Endothelial cell of umbilical vein (primary cell): ENCODE data around the gene POLR3A. TPM values are rescaled to one million over a fixed set of nuclear protein-coding genes. Genes with fewer than 3 reads are reported as not detected.
A peak's percentile ranks its signal among the peaks of the same experiment; 100 is the strongest.

Source experiments
- BruUV-seq: library from RNA; stranded (reverse); fragments of 400-500 nt; replicated peaks from 2 replicates; lab custom pipeline; 2021; lab: Mats Ljungman, UMichigan
- CTCF ChIA-PET: fragments of 300-600, 350-600 bp; sonication (Branson Sonifier 250); formaldehyde crosslinking; loops from one replicate; lab custom pipeline; 2021; ENCODE audit warnings: antibody characterized with exemption, inconsistent platforms; lab: Charles Lee
- POLR2A ChIA-PET: fragments of 300-600, 350-600 bp; sonication (Branson Sonifier 250); formaldehyde crosslinking; loops from one replicate; lab custom pipeline; 2021; ENCODE audit warnings: antibody characterized with exemption, inconsistent platforms; lab: Charles Lee
- DNase-seq: peaks from one replicate; pipeline ENCODE4 v3.0.0-alpha.2; 2011; ENCODE audit warnings: low read depth, low spot score
- FAIRE-seq: peaks from 2 replicates; lab custom pipeline; 2011; peaks lifted over from hg19 to GRCh38; lab: Jason Lieb, UNC
- H2AFZ ChIP-seq: 2 replicates; pipeline ENCODE4 v1.6.0; 2012; ENCODE audit warnings: low read depth, low read length, control low read depth, inconsistent platforms
- H3K27ac ChIP-seq: 2 replicates; pipeline ENCODE4 v1.5.1; 2011; ENCODE audit warnings: low read depth, mild to moderate bottlenecking, control low read depth, low read length, moderate library complexity; ENCODE audit not compliant: insufficient read depth
- H3K27me3 ChIP-seq, 2 experiments: 2 replicates each; pipeline versions ENCODE4 v1.6.0 to v1.6.1; 2011; ENCODE audit warnings: low read length in 2 of 2, mixed read lengths in 1 of 2; ENCODE audit not compliant: control insufficient read depth in 2 of 2, insufficient read depth in 2 of 2
- H3K36me3 ChIP-seq, 2 experiments: 2 replicates in 1 of 2; 3 replicates in 1 of 2; pipeline ENCODE4 v1.5.1; 2011; ENCODE audit warnings: low read length in 2 of 2, mild to moderate bottlenecking in 1 of 2, moderate library complexity in 1 of 2; ENCODE audit not compliant: control insufficient read depth in 2 of 2, insufficient read depth in 2 of 2; ENCODE audit errors: extremely low read depth in 1 of 2
- H3K4me1 ChIP-seq: 3 replicates; pipeline ENCODE4 v1.5.1; 2011; ENCODE audit warnings: mild to moderate bottlenecking, low read length; ENCODE audit not compliant: control insufficient read depth, insufficient read depth; ENCODE audit errors: extremely low read depth
- H3K4me2 ChIP-seq: 2 replicates; pipeline ENCODE4 v1.6.1; 2011; ENCODE audit warnings: low read length, control low read depth, mixed read lengths; ENCODE audit not compliant: insufficient read depth
- H3K4me3 ChIP-seq, 3 experiments: fragments of 200-600 bp in 1 of 3; sonication (generic), shearing (Covaris generic) in 1 of 3; replicated peaks in 1 of 3; 2 replicates each; pipeline ENCODE4 v1.5.1; 2011 to 2016; ENCODE audit warnings: control low read depth in 3 of 3, low read length in 3 of 3, mild to moderate bottlenecking in 2 of 3, inconsistent platforms in 1 of 3, low read depth in 1 of 3, moderate library complexity in 1 of 3; ENCODE audit not compliant: insufficient read depth in 1 of 3
- H3K79me2 ChIP-seq: 2 replicates; pipeline ENCODE4 v1.6.0; 2012; ENCODE audit warnings: low read length, inconsistent platforms; ENCODE audit not compliant: control insufficient read depth, insufficient read depth
- H3K9ac ChIP-seq: replicated peaks from 2 replicates; pipeline ENCODE3; 2011; ENCODE audit warnings: low read length, control low read depth; ENCODE audit not compliant: insufficient read depth; ENCODE audit errors: extremely low read depth
- H3K9me1 ChIP-seq: replicated peaks from 3 replicates; pipeline ENCODE4 v1.6.0; 2011; ENCODE audit warnings: mild to moderate bottlenecking, low read length; ENCODE audit not compliant: control insufficient read depth, insufficient read depth; ENCODE audit errors: extremely low read depth
- H3K9me3 ChIP-seq: replicated peaks from 2 replicates; pipeline ENCODE4 v1.5.1; 2012; ENCODE audit warnings: low read length, inconsistent platforms; ENCODE audit not compliant: control insufficient read depth, insufficient read depth
- H4K20me1 ChIP-seq: replicated peaks from 2 replicates; pipeline ENCODE3; 2011; ENCODE audit warnings: mild to moderate bottlenecking, low read length; ENCODE audit not compliant: control insufficient read depth, insufficient read depth; ENCODE audit errors: extremely low read depth
- CTCF ChIP-seq, 2 donors: IDR thresholded peaks; 1 replicate in 1 of 2; 2 replicates in 1 of 2; pipeline ENCODE4 v1.5.1; 2011; ENCODE audit warnings: low read length in 2 of 2, mild to moderate bottlenecking in 2 of 2, moderate library complexity in 2 of 2, control low read depth in 1 of 2, inconsistent platforms in 1 of 2, low read depth in 1 of 2; ENCODE audit not compliant: insufficient read depth in 1 of 2; ENCODE audit errors: extremely low read depth in 1 of 2
- EZH2 ChIP-seq: IDR thresholded peaks from 2 replicates; pipeline ENCODE4 v1.6.1; 2012; ENCODE audit warnings: borderline replicate concordance, low read depth, mild to moderate bottlenecking, moderate library complexity, low read length, inconsistent platforms; ENCODE audit not compliant: severe bottlenecking
- FOS ChIP-seq: IDR thresholded peaks from 2 replicates; pipeline ENCODE4 v1.6.1; 2011; ENCODE audit warnings: mild to moderate bottlenecking, low read length, moderate library complexity, borderline replicate concordance; ENCODE audit not compliant: insufficient read depth
- GATA2 ChIP-seq: IDR thresholded peaks from 2 replicates; pipeline ENCODE4 v1.7.0; 2011; ENCODE audit warnings: low read depth, mild to moderate bottlenecking, moderate library complexity, mixed read lengths, low read length; ENCODE audit not compliant: insufficient read length, insufficient read depth
- JUN ChIP-seq: IDR thresholded peaks from 2 replicates; pipeline ENCODE4 v1.6.1; 2011; ENCODE audit warnings: borderline replicate concordance, low read depth; ENCODE audit not compliant: insufficient read length, insufficient read depth
- MAX ChIP-seq: IDR thresholded peaks from 2 replicates; pipeline ENCODE4 v1.6.1; 2011; ENCODE audit not compliant: insufficient read depth, insufficient read length
- MYC ChIP-seq: IDR thresholded peaks from one replicate; pipeline ENCODE4 v1.6.1; 2011; ENCODE audit warnings: mild to moderate bottlenecking, low read depth, low read length
- POLR2A ChIP-seq: IDR thresholded peaks from 2 replicates; pipeline ENCODE4 v1.6.1; 2012; ENCODE audit warnings: low read depth, mild to moderate bottlenecking, control low read depth, low read length
- POLR2AphosphoS5 ChIP-seq: IDR thresholded peaks from 2 replicates; pipeline ENCODE4 v1.6.1; 2012; ENCODE audit warnings: low read depth, mild to moderate bottlenecking, control low read depth, low read length, moderate library complexity; ENCODE audit not compliant: insufficient read depth
- dilution Hi-C: fragments of 300-500 bp; cut with MboI; formaldehyde crosslinking; loops from one replicate; pipeline ENCODE4 v1.15.0; 2019; ENCODE audit warnings: low sequenced_read_pairs; ENCODE audit not compliant: extremely low pct_ligation_motif_present
- intact Hi-C: fragments of 100-400 bp; cut with micrococcal nuclease; formaldehyde crosslinking; loops from one replicate; pipeline ENCODE4 v1.10.0; 2022
- polyA plus RNA-seq, 4 experiments: library from polyadenylated mRNA; depleted of rRNA in 3 of 4; stranded (reverse) in 3 of 4; unstranded in 1 of 4; fragments of >200 nt; gene quantifications; 2 replicates each; pipeline versions ENCODE4 v1.2.1 to v1.2.3, GENCODE V29; 2011 to 2012; ENCODE audit warnings: missing spikeins in 1 of 4
- total RNA-seq: library from RNA; stranded (reverse); gene quantifications from 2 replicates; pipeline ENCODE4 v1.2.3, GENCODE V29; 2021

Gene POLR3A
- total and polyA plus RNA-seq, 2 donors (not counting 3 experiments of a cell fraction or from before 2014, with no cell fraction given), result 9.5 to 25.3 TPM

GRCh38 chr10:78038105-78038504 is 8.8 kb upstream of the POLR3A start:
- peak overlapping the region; percentile 71 for H3K4me2 ChIP-seq
- H2AFZ ChIP-seq, result no peak overlapping the region
- peaks cover 19% of the 10 kb centered on the region for H4K20me1 ChIP-seq
- H3K36me3 ChIP-seq, result peaks cover 38 to 49% of the 10 kb centered on the region in 2 experiments
- intact Hi-C loops (loop anchor here (5.0 kb wide), 1 partner anchor 1204 kb away; no protein-coding TSS in a partner anchor), dilution Hi-C loops (no loop called here)
- ChIA-PET CTCF (no interaction called here), POLR2A (no interaction called here)
- no peak overlapping the region for H3K4me3 ChIP-seq
- H3K27ac ChIP-seq, result no peak overlapping the region
- H3K9ac ChIP-seq, result no peak overlapping the region
- H3K4me1 ChIP-seq, result peaks cover 55% of the 10 kb centered on the region
- DNase-seq (peak; percentile 40), FAIRE-seq (no peak)
- peaks cover 78% of the 10 kb centered on the region for H3K79me2 ChIP-seq
- H3K9me3 ChIP-seq, result no peaks in the 10 kb centered on the region
- no peaks in the 10 kb centered on the region for H3K27me3 ChIP-seq
- no TSS peak for BruUV-seq
- no peak for TF ChIP-seq MYC
- peak; percentile 9 for TF ChIP-seq POLR2AphosphoS5
- peak; percentile 54 for TF ChIP-seq FOS
- no peak for TF ChIP-seq GATA2
- TF ChIP-seq CTCF (IDR thresholded peaks at IDR 0.05; ENCODE audit: extremely low read depth in 1 of 2, insufficient read depth in 1 of 2, low read depth in 1 of 2, low read length in 2 of 2), result no peak
- TF ChIP-seq POLR2A, result peak; percentile 15
- no peak for TF ChIP-seq EZH2
- no peak for TF ChIP-seq JUN
- TF ChIP-seq MAX, result no peak
- H3K9me1 ChIP-seq, result no peaks in the 10 kb centered on the region
